ENCODE data around the gene THADA.

Gene THADA

DNA sequence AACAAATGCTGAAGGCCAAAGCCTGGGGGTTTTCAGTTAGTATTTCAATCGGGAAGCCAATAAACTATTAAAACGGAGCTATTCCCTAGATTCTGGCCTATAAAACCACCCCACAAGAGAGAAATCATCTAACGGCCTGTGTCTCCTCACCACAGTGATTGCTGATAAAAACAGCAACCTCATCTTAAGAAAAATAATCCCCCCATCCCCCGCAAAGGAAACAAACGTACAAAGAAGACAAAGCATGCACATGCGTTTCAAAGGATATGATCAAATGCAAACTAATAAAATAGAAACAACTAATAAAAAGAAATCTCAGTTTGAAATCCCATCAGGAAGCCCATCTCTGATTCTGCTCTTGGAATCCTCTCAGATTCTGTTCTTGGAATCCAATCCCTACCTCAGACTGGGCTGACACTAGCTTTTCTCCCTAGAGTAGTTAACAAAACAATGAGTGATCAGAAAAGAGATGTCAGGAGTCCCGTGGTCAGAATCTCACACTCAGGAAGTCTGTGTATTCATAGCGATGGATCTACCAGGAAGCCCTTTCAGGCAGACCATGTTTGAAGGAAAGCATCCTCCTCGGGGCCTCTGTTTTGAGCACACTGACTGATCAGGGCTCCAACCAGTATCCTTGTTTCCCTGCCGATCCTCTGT lies 150.7 kb downstream of the THADA start:
- no peak for DNase-seq (ENCODE audit: low read depth in 2 of 2)

DNA sequence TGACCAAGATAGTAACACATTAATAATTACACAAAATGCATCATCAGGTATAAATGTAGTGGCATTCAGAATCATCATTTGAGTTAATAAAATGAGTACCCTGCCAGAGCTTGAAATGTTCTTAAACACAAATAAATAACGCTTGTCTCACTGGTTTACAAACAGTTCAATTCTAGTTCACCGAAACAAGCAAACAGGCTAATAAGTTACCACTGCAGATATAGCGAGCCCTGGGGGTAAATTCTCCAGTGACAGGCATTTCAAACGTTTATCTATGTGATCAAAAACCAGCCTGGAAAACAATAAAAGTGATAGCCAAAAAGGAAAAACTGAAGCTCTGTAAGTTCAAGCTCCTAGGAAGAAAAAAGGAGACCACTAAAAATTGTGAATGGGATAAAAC lies 152.6 kb downstream of the THADA start:
- DNase-seq (ENCODE audit: low read depth in 2 of 2): no peak

DNA sequence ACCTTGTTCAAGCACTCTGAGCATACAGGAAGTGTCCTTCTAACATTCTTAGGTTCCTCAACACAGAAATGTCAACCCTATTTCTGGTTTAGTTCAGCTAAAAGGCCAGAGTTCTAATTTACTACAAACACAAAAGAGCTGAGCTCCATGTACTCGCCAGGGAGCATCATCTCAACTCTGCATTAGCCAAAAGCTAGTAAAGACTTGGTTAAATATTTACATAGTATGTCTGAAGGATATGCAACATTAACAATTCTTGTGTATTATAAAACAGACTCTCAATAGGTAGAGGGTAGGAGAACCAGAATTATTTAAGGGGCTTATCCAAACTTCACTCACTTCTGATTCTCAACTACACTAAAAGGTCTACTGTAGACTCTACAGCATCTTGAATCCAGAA lies 154.6 kb downstream of the THADA start:
- no peak for DNase-seq (ENCODE audit: low read depth in 2 of 2)

DNA sequence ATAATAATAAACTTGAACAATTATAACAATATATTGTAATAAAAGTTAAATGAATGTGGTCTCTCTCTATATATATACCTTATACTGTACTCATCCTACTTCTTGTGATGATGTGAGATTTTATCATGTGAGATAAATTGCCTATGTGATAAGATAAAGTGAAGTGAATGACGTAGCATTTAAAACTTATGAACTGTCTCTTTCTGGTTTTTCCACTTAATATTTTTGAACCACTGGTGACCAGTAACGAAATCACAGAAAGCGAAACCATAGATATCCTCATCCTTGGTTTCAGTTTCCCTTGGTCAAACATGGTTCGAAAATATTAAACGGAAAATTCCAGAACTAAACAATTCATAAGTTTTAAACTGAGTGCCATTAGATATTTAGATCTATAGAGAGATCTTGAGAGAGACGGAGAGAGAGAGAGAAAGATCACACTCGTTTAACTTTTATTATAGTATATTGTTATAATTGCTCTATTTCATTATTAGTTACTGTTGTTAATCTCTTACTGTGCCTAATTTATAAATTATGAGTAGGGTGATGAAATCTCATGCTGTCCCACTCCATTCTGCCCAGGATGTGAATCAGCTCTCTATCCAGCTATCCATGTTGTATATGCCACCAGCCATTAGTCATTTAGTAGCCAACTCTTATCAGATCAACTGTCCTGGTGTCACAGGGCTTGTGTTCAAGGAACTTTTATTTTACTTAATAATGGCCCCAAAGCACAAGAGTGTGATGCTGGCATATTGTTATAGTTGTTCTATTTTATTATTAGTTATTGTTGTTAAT lies 156.8 kb downstream of the THADA start:
- no peak for DNase-seq (ENCODE audit: low read depth in 2 of 2)

DNA sequence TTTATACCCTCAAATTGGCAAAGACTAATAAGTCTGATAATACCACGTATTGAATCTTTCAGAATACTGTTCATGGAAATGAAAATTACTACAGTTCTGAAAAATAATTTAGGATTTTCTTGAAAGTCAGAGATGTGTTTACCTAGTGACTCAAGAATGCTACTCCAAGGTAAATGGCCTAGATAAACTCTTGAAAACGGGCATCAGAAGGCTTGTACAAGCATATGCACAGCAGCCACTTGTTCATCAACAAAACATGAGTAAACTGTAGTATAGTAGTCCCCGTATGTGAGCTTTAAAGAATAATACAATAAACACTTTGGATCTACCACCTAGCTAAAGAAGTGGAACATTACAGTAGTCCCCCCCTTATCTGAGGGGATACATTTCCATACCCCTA lies 157.5 kb downstream of the THADA start:
- no peak for DNase-seq (ENCODE audit: low read depth in 2 of 2)

DNA sequence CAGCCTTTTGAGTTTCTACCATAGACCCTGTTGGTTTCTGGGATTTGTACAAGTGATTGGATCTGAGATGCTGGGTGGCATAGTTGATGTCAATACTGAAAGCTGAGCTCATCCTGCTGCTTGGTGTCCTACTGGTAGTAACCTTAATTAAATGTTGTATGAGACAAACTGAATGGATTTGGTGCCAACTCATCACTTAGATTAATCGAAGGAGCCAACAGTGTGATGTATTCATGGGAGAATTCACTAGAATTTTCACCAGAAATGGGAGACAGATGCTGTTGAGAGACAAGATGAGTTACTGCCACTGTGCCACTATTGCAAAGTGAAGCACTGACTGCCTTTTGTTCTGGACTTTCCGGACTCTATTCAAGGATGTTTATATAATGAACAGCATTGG lies 158.5 kb downstream of the THADA start:
- DNase-seq (ENCODE audit: low read depth in 2 of 2): no peak

DNA sequence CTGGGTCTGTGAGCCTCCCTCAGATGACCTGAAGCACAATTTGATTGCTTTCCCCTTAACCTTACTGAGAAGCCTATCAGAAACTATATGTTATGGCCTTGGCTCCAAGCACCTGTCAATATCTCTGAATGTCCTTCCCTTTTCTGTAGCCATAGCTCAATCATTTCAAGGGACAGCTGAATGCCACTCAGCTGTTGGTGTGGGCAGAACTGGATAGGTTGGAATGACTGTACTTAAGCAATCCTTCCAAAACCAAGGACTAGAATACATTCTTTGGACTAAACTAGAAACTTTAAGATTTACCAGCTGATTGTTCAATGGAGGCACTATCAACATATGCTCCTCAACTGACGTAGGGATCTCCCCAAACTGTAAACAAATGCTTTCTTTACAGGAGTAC lies 159.4 kb downstream of the THADA start:
- no peak for DNase-seq (ENCODE audit: low read depth in 2 of 2)

DNA sequence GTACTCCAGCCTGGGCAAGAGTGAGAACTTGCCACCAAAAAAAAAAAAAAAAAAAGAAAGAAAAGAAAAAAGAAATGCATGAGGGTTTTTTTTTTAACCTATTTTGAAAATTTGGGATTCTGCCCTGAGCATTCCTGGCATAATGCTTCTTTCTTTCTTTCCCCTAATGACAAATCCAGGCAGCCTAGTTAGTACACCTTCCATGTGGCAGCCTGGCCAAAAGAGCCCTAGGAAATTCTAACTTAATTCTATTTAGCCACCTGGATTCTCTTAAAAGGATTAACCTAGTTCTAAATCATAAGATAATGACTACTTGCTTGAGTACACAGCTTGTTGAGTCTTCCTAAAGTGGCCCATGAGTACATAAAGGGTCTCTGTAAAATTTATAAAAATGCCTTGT lies 160.1 kb downstream of the THADA start:
- no peak for DNase-seq (ENCODE audit: low read depth in 2 of 2)

DNA sequence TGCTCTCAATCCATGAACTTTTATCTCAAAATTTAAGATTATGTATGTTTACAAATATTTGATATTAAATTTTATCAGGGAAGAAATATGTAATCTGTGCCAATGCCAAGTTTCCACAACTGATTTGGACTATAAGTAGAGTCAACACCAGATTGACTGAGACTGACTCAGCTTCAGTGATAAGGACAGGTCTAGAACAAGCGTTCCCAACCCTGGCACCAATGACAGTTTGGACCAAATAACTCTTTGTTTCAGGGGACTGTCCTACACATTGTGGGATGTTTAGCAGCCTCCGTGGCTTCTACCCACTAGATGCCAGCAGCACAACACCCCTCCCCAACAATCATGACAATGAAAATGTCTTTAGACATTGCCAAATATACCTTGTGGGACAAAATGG lies 165.3 kb downstream of the THADA start:
- no peak for DNase-seq (ENCODE audit: low read depth in 2 of 2)

DNA sequence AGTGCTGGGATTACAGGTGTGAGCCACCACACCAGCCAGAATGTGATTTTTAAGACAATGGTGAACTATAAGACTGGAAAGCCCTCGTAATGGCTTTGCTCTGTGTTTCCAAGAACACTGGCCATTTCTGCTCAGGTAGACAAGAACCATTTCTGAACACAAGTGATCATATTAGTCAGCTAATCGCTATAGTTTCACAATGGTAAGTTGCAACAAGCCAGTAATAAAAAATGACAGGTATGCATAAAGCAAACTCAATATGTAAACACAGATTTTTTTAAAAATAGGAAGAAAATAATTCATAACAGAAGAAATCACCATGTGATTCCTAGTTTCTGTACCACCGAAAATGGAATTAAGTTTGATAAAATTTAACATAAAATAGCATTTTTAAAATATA lies 166.5 kb downstream of the THADA start:
- no peak for DNase-seq (ENCODE audit: low read depth in 2 of 2)

DNA sequence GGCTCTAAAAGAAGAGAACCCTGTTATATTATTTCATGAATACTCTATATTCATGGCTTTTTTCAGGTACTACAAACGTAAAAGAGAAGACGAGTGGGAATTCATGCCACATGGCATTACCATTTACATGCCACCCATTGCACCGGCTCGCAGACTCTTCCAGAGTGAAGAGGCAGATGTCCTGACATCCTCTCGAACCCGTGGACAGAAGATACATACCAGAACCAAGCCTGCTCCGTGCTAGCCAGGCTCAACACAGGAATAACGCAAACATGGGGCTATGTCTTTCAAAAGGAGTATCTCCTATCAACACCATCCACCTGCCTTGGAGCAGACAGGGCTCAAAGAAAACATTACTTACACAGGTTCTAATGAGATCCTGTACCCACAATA lies 168.8 kb downstream of the THADA start:
- no peak for DNase-seq (ENCODE audit: low read depth in 2 of 2)

DNA sequence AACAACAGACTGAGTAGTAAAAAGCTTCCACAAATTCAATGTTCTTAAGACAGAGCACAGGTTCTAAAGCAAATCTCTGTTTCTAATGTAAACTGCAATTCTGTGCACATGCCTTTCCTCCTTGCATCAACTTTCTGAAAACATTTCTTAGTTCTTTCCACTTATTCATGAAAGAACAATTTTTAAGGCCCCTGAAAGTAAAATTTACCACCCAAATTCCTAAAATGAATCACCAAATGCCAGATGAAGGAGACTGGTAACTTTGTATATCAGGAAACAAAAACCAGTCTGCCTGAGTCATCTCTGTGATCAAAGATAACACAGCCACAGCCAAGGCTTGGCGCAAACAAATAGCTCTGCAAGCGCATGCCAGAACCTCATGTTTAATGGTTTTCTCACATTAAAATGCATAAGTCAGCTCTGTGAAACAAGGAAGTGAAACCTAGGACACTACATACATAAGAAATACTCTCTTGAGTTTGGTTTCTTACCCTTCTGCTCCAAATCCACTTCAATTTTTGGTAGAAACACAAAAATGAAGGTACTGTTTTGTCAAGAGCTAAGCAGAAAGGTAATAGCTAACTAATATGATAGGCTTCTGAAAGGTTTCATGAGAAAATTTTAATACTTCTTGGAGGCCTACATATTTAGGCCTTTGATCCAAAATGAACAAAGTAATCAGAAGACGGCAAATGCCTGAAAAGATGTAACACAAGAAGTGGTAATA lies 169.4 kb downstream of the THADA start:
- peak; percentile 47 to 66 for DNase-seq (ENCODE audit: low read depth in 2 of 2)

DNA sequence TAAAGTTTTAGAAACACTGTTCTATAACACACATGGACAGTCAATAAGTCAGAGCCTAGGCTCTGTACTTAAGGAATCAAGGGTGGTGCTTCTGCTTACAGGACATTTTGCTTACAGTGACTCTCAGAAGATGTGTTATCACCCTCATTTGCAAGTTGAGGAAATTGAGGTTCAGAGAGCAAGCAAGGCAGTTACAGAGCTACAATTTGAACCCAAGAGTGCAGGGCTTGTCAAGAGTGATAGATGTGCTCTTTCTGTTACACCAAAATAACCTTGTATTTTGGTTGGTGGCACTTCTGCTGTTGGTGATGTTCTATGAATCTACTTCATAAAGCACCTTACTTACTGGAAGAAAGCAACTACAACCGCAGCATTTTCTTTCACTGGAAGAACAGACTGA lies 170.2 kb downstream of the THADA start:
- no peak for DNase-seq (ENCODE audit: low read depth in 2 of 2)

DNA sequence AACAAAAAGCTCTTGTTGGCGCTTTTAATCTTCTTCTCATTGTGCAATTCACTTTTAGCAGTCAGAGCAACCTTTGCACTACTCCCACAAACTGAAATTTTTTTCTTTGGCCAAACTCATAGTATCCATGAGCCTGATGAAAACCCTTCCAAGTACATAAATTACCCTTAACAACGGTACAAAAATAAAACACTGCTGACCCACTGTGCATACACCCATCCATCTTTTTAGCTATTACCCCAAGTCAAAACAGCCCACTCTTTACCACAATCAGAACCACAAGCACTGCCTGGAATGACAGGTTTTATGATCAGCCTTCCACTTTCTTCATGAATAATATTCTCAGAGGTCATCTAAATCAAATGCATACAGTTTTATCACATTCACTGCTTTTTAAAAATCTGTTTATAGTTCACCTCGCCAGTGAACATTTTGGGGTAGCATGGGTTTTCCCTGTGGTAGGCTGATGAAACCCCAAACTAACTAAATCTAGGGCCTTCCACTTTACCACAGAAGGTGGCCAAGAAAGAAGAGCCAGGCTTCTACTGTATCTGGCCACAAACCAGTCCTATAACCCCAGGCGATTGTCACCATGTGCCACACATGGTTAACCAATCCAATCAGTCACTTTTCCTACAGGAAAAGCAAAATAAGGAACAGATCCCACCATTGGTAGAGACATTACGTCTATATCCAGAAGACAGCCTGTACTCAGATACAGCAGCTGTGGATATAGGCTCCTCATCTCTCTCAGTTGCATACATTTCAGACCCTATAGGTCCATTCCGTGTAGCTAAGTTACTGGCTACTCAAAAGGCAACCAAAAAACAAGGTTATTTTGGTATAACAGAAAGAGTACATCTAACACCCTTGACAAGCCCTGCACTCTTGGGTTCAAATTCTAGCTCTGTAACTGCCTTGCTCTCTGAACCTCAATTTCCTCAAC lies 171.3 kb downstream of the THADA start:
- no peak for DNase-seq (ENCODE audit: low read depth in 2 of 2)

DNA sequence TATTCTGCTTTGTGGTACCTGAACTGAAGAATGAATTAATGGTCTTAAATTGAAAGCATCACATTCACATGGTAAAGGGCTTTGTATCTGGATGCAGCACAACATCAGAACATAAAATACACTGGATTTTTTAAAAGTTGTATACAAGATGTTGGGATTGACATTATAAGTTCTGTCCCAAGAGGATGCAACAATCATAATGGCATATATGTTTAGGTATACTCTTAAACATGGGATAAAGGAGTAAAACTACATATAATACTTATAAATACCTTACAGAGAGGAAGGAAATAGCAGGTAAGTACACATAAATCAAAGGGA lies 171.9 kb downstream of the THADA start:
- no peak for DNase-seq (ENCODE audit: low read depth in 2 of 2)

DNA sequence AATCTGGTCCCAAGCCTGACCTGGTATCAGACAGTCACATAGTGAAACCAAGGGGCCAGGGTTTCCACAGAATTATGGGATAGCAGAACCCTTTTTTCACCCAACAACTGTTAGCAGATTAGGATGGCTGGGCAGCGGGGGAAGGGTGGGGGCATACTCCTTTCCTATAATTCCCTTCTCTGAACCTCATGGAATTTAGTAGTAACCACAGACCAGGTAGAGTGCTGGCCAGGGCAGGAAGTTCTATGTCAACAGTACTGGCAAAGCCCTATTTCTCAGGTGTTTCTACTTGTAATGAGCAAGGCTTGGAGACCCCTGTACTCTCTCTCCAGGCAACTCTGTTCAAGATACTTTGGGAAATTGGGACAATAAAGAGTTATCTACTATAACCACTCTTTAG lies 174.6 kb downstream of the THADA start:
- DNase-seq (ENCODE audit: low read depth in 2 of 2): no peak

DNA sequence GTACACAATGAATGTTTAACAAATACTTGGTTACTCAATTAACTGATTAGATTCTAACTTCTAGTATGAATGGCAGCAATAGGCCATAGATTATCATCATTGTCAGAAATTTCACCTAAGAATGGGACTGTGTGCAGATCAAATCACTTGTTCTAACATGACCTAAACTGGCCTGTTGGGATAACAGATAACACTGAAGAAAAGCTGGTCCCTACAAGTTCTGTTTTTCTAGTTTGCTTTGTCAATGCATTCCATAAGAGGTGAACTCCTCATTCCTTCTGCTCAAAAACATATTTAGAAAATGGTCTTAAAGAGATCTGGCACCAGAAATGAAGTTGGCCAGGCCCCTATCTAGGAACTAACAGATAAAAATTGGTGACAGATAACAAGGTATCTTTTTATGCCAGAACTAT lies 175.4 kb downstream of the THADA start:
- DNase-seq (ENCODE audit: low read depth in 2 of 2): no peak

DNA sequence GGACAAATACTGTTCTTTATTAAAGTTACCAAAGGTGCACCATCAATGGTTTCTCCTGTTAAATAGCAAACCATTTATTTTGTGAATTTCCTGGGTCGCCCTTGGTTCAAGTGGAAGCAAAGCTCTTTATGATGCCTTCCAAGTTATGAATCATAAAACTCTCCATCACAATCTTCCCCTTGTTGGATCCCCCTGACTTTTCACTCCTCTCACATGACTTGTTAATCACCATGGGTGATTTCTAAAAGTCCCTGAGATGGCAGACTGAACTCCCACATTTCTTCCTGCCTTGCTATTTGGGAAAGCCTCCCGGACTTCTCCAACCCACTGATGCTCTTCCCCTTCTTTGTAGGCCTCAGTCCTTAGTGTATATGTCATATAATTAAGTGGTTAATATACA lies 176.0 kb downstream of the THADA start:
- DNase-seq (ENCODE audit: low read depth in 2 of 2): no peak

DNA sequence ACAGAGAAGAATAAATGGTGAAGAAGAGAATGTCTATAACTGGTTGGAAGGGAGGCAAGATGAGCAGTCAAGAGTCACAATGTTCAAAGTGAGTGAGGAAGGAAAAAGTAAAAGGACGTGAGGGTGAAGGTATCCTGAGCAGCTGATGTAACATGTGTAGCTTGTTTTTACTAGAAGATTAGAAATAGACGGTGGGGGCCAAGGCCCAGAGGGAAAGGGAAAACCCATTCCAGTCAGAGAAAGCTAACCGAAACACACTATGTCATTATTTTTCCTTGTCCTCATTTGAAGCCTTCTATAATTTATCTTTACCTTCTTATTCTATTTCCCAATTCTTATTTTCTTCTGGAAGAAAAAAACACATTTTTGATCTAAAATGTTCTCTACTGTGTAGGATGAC lies 176.6 kb downstream of the THADA start:
- no peak for DNase-seq (ENCODE audit: low read depth in 2 of 2)

DNA sequence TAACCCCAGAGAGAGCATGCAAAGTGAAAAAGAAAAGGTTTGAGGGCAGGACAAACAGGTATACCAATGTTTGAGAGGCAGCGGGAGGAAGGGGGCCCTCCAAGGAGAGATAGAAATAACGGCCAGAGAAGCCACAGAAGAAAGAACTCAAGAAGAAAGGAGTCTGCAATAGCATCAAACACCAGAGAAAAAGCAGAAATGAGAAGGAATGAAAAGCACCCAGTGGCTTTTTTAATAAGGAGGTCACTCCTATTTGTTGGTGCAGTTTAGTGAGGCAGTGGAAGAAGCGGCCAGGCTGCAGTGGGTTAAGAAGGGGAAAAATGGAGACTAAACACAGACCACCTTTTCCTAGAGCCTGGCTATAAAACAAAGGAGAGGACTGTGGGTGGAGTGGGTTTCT lies 177.2 kb downstream of the THADA start:
- DNase-seq (ENCODE audit: low read depth in 2 of 2): no peak

DNA sequence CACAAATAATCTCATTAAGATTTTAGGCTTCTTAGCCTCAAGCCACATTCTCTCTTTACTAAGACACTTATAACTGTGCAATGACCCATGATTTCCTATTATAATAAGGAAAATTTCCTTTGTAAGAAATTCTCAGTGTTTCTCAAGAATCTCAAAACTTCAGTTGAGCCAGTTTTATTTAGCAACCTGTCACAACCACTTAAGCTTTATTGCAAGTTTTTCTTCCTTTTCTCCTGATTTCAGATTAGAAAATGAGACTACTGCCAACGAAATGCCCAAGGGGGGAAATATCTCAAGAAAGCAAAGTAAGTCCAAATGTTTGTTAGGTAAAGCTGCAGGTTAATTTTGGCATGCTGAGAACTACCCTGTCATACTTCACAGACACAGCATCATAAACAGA lies 178.5 kb downstream of the THADA start:
- no peak for DNase-seq (ENCODE audit: low read depth in 2 of 2)

DNA sequence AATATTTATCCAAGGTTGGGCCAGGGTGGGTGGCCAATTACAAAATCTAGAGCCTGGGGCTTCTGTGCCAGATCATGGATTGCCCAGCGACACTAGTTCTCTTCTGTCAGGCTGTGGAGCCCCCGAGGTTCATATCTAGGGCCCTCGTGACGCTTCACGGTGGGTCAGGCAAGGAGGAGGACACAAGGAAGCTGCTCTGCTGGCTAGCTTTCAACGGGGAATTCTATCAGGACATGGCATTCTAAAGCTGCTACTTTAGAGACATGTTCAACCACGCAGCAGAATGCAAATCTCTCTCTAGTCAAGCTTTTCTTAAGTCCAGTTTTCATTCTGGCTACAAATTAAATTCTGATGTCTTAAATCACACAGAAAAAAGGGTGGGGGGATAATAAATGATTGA lies 180.2 kb downstream of the THADA start:
- no peak for DNase-seq (ENCODE audit: low read depth in 2 of 2)

All from stimulated activated CD8-positive, alpha-beta memory T cell treated with anti-CD3 and anti-CD28 coated beads, Interleukin-7, amount 100 ng/mL, for 4 hours (primary cell).